Measurements from ENCODE around the gene CYP2A13.

GRCh38 chr19:41111750-41112295, 23.6 kb downstream of the CYP2A13 start:
- TF ChIP-seq CTCF (conservative IDR thresholded peaks at IDR 0.05 in 1 of 2, IDR thresholded peaks at IDR 0.05 in 1 of 2; ENCODE audit: extremely low read depth in 1 of 2, insufficient read depth in 1 of 2, low read depth in 1 of 2, low read length in 2 of 2) = no peak
- no peak for TF ChIP-seq EZH2 (IDR thresholded peaks at IDR 0.05; ENCODE audit: borderline replicate concordance, low read length)

Measured in mammary epithelial cell (primary cell).